OCI-LY1 (cell line): ENCODE data around the gene FYTTD1.

Source experiments
- CTCF ChIP-seq: fragments of 200-600 bp; sonication (generic), shearing (Covaris generic); IDR thresholded peaks from 2 replicates; pipeline ENCODE4 v1.5.1; 2017; ENCODE audit warnings: mild to moderate bottlenecking, antibody characterized with exemption, low read length, moderate library complexity, mixed read lengths
- EZH2 ChIP-seq: fragments of 200-600 bp; sonication (generic), shearing (Covaris generic); IDR thresholded peaks from 2 replicates; pipeline ENCODE4 v1.8.0; 2017; ENCODE audit warnings: borderline replicate concordance, mixed run types, mild to moderate bottlenecking, antibody characterized with exemption, low read length, moderate library complexity, mixed read lengths

GRCh38 chr3:197794115-197794514, 44.4 kb downstream of the FYTTD1 start:
- TF ChIP-seq CTCF = no peak
- TF ChIP-seq EZH2 = no peak
